Glutamatergic neuron (in vitro differentiated cells): ENCODE measurements around the gene MOSPD2. TPM values are rescaled to one million over a fixed set of nuclear protein-coding genes. Genes with fewer than 3 reads are reported as not detected.

Source experiments
- DNase-seq: peaks from one replicate; pipeline ENCODE4 v3.0.0; 2022
- H3K27ac Mint-ChIP-seq: one replicate; pipeline ENCODE4 v1.8.0; 2020; ENCODE audit warnings: mild to moderate bottlenecking, mixed read lengths, inconsistent platforms; ENCODE audit not compliant: unreplicated experiment
- H3K27me3 Mint-ChIP-seq: one replicate; pipeline ENCODE4 v1.8.0; 2020; ENCODE audit warnings: mild to moderate bottlenecking, moderate library complexity, mixed read lengths, inconsistent platforms; ENCODE audit not compliant: unreplicated experiment
- H3K36me3 Mint-ChIP-seq: one replicate; pipeline ENCODE4 v1.8.0; 2020; ENCODE audit warnings: mild to moderate bottlenecking, mixed read lengths, inconsistent platforms; ENCODE audit not compliant: unreplicated experiment
- H3K4me1 Mint-ChIP-seq: one replicate; pipeline ENCODE4 v1.8.0; 2020; ENCODE audit warnings: mild to moderate bottlenecking, low read depth, mixed read lengths, inconsistent platforms; ENCODE audit not compliant: unreplicated experiment
- H3K4me3 Mint-ChIP-seq: one replicate; pipeline ENCODE4 v1.8.0; 2020; ENCODE audit warnings: mild to moderate bottlenecking, mixed read lengths, inconsistent platforms; ENCODE audit not compliant: unreplicated experiment
- H3K9me3 Mint-ChIP-seq: one replicate; pipeline ENCODE4 v1.8.0; 2020; ENCODE audit warnings: mild to moderate bottlenecking, moderate library complexity, mixed read lengths, inconsistent platforms; ENCODE audit not compliant: unreplicated experiment
- total RNA-seq: library from RNA; stranded (reverse); fragmentation: NEBNext Ultra II Directional; extraction: Animal tissue kit (Norgen Biotek cat#: 25700); gene quantifications from one replicate; pipeline ENCODE4 v1.2.1, GENCODE V29; 2021; ENCODE audit not compliant: unreplicated experiment
- TF ChIP-seq, protein P1 (sequence below): fragments of 200-600 bp; sonication (generic); IDR thresholded peaks from one replicate; pipeline ENCODE4 v1.5.0; 2021; ENCODE audit not compliant: partially characterized antibody, unreplicated experiment

Gene MOSPD2
- total RNA-seq, 1 donor from 2014 or later, result 11.8 TPM

DNA sequence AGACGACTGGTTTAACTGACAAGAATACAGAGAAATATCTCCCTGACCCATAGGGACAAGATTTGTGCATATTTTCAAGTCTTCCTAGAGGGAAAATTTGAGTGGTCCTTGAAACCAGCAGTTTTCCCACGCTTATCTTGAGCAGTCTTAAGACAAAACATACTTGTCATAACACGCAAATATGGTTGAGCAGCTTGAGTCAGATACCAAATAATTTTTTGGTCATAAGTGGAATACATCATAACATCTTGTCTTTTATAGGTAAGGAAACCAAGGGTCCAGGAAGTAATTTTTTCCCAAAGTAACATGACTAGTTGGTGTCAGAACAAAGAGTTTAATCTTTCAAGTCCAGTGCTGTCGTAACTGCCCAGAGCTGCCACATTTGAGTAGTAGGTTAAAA, 50.5 kb downstream of the MOSPD2 start:
- H3K4me3 Mint-ChIP-seq, result no peak overlapping the region
- no peaks in the 10 kb centered on the region for H3K4me1 Mint-ChIP-seq
- DNase-seq, result no peak
- H3K36me3 Mint-ChIP-seq, result no peaks in the 10 kb centered on the region
- H3K9me3 Mint-ChIP-seq, result no peaks in the 10 kb centered on the region
- TF ChIP-seq, protein P1, sequence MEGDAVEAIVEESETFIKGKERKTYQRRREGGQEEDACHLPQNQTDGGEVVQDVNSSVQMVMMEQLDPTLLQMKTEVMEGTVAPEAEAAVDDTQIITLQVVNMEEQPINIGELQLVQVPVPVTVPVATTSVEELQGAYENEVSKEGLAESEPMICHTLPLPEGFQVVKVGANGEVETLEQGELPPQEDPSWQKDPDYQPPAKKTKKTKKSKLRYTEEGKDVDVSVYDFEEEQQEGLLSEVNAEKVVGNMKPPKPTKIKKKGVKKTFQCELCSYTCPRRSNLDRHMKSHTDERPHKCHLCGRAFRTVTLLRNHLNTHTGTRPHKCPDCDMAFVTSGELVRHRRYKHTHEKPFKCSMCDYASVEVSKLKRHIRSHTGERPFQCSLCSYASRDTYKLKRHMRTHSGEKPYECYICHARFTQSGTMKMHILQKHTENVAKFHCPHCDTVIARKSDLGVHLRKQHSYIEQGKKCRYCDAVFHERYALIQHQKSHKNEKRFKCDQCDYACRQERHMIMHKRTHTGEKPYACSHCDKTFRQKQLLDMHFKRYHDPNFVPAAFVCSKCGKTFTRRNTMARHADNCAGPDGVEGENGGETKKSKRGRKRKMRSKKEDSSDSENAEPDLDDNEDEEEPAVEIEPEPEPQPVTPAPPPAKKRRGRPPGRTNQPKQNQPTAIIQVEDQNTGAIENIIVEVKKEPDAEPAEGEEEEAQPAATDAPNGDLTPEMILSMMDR, result no peak
- no peaks in the 10 kb centered on the region for H3K27me3 Mint-ChIP-seq
- H3K27ac Mint-ChIP-seq, result no peak overlapping the region

DNA sequence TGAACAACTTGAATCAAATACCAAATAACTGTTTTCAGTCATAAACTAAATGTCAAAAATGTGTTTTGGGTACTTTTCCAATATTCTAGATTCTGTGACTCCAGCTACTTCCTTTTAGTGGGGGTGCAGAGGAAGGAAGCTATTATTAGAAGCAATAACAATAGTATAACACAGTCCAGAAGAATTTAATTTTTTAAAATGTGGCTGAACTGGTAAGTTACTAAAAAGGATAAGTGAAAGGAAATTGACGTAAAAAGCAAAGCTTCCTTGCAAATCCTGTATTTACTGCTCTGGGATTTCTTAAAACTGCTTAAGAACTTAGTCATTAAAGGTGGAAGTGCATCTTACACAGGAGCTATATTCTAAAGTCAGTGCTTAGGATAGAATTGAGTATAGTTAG, 53.2 kb downstream of the MOSPD2 start:
- Mint-ChIP-seq H3K27me3 (no peaks in the 10 kb centered on the region), H3K4me3 (no peak overlapping the region), H3K4me1 (no peaks in the 10 kb centered on the region), H3K36me3 (no peaks in the 10 kb centered on the region), H3K27ac (no peak overlapping the region), H3K9me3 (no peaks in the 10 kb centered on the region)
- no peak for DNase-seq
- TF ChIP-seq, protein P1, result no peak

- Mint-ChIP-seq H3K27me3 (no peaks in the 10 kb centered on the region), H3K27ac (no peak overlapping the region), H3K4me1 (no peaks in the 10 kb centered on the region), H3K36me3 (no peaks in the 10 kb centered on the region), H3K4me3 (no peak overlapping the region), H3K9me3 (no peaks in the 10 kb centered on the region)
- DNase-seq, result no peak
- TF ChIP-seq, protein P1, result no peak
Observed at GRCh38 chrX:14927401-14927800, 54.2 kb downstream of the MOSPD2 start.

GRCh38 chrX:14930663-14931062, 57.4 kb downstream of the MOSPD2 start:
- Mint-ChIP-seq H3K27ac (no peak overlapping the region), H3K4me3 (no peak overlapping the region), H3K4me1 (no peaks in the 10 kb centered on the region), H3K27me3 (no peaks in the 10 kb centered on the region), H3K36me3 (no peaks in the 10 kb centered on the region), H3K9me3 (no peaks in the 10 kb centered on the region)
- TF ChIP-seq, protein P1, result no peak
- no peak for DNase-seq

GRCh38 chrX:14932136-14932535, 58.9 kb downstream of the MOSPD2 start:
- H3K27me3 Mint-ChIP-seq, result no peaks in the 10 kb centered on the region
- H3K4me1 Mint-ChIP-seq, result no peaks in the 10 kb centered on the region
- no peaks in the 10 kb centered on the region for H3K9me3 Mint-ChIP-seq
- TF ChIP-seq, protein P1, result no peak
- no peak overlapping the region for H3K27ac Mint-ChIP-seq
- H3K36me3 Mint-ChIP-seq, result no peaks in the 10 kb centered on the region
- DNase-seq, result no peak
- no peak overlapping the region for H3K4me3 Mint-ChIP-seq
